Activated naive CD8-positive, alpha-beta T cell treated with anti-CD3 and anti-CD28 coated beads, Interleukin-2, amount 50 U/mL, for 16 hours (primary cell): ENCODE measurements around the gene MAN2B2.
"Not testable (repeated sequence)": the region's sequence is repeated elsewhere in the genome, so short reads cannot be mapped to it uniquely, and the experiment has no call there.

Experiments used
- DNase-seq: peaks from one replicate; pipeline ENCODE4 v3.0.0-alpha.2; 2020; ENCODE audit warnings: low read depth, low spot score

MAN2B2 gene

DNA sequence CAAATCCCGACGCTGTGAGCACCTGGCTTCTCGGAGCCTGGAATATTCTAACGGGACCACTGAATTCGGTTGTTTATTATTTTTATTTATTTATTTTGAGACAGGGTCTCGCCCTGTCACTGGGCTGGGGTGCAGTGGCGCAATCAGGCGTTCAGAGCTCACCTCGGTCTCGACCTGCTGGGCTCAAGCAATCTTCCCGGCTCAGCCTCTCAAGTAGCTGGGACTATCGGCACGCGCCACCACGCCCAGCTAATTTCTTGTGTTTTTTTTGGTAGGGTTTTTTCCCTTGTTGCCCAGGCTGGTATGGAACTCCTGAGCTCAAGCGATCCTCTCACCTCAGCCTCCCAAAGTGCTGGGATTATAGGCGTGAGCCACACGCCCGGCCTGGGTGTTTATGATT, 97.1 kb downstream of the MAN2B2 start:
- no peak for DNase-seq

DNA sequence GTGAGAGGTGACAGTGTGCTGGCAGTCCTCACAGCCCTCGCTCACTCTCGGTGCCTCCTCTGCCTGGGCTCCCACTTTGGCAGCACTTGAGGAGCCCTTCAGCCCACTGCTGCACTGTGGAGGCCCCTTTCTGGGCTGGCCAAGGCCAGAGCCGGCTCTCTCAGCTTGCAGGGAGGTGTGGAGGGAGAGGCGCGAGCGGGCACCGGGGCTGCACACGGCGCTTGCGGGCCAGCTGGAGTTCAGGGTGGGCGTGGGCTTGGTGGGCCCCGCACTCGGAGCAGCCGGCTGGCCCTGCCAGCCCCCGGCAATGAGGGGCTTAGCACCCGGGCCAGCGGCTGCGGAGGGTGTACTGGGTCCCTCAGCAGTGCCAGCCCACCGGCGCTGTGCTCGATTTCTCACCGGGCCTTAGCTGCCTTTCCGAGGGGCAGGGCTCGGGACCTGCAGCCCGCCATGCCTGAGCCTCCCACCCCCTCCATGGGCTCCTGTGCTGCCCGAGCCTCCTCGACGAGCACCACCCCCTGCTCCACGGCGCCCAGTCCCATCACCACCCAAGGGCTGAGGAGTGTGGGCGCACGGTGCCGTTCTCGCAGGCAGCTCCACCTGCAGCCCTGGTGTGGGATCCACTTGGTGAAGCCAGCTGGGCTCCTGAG, 97.7 kb downstream of the MAN2B2 start:
- DNase-seq, result not testable (repeated sequence)
